Omental fat pad (tissue), 4 donors: ENCODE data around the gene TMEM231. TPM values are rescaled to one million over a fixed set of nuclear protein-coding genes. Genes with fewer than 3 reads are reported as not detected.
A peak's percentile ranks its signal among the peaks of the same experiment; 100 is the strongest.
"Not testable (repeated sequence)": the region's sequence is repeated elsewhere in the genome, so short reads cannot be mapped to it uniquely, and the experiment has no call there.

Source experiments
- ATAC-seq: fragments of 150-250 bp; one replicate; pipeline ENCODE4 v1.9.1; 2016; ENCODE audit warnings: mild to moderate bottlenecking, moderate library complexity; ENCODE audit not compliant: low FRiP score
- DNase-seq: peaks from one replicate; pipeline ENCODE4 v3.0.0-alpha.2; 2019; ENCODE audit warnings: low spot score
- CTCF ChIP-seq, 3 donors: fragments of 450-650 bp; IDR thresholded peaks; one replicate each; pipeline ENCODE4 v1.5.1; 2016 to 2017; ENCODE audit warnings: antibody characterized with exemption in 3 of 3, mild to moderate bottlenecking in 3 of 3, moderate library complexity in 2 of 3
- total RNA-seq, 4 donors: library from RNA; depleted of rRNA; stranded (reverse); fragments of >200 nt; gene quantifications; one replicate each; pipeline ENCODE4 v1.1.0, GENCODE V29; 2016

The TMEM231 gene
- total RNA-seq, 4 donors from 2014 or later = 3.9 to 9.2 (median 7.0) TPM

- ATAC-seq (no peak), DNase-seq (no peak)
- no peak for TF ChIP-seq CTCF (IDR thresholded peaks at IDR 0.05)
These were observed 3.1 kb downstream of the TMEM231 start for GRCh38 chr16:75552951-75553350.

GRCh38 chr16:75550211-75550662, 5.8 kb downstream of the TMEM231 start:
- TF ChIP-seq CTCF (IDR thresholded peaks at IDR 0.05) = no peak
- DNase-seq (no peak), ATAC-seq (peak; percentile 26)

GRCh38 chr16:75548456-75548855, 7.6 kb downstream of the TMEM231 start:
- DNase-seq, ATAC-seq: not testable (repeated sequence)

- ATAC-seq (no peak), DNase-seq (no peak)
- no peak for TF ChIP-seq CTCF (IDR thresholded peaks at IDR 0.05)
These were observed 9.8 kb downstream of the TMEM231 start for GRCh38 chr16:75546293-75546692.

GRCh38 chr16:75545879-75546278, 10.2 kb downstream of the TMEM231 start:
- not testable (repeated sequence) for DNase-seq, ATAC-seq

GRCh38 chr16:75542462-75542861, 13.6 kb downstream of the TMEM231 start:
- ATAC-seq = not testable (repeated sequence)

GRCh38 chr16:75541236-75541635, 14.8 kb downstream of the TMEM231 start:
- no peak for TF ChIP-seq CTCF (IDR thresholded peaks at IDR 0.05)
- no peak for DNase-seq
- ATAC-seq = no peak

More at GRCh38 chr16:75542462-75542861, 13.6 kb downstream of the TMEM231 start:
- DNase-seq = not testable (repeated sequence)

- DNase-seq, ATAC-seq: not testable (repeated sequence)
These were observed 17.0 kb downstream of the TMEM231 start for GRCh38 chr16:75538882-75539565.

- no peak for DNase-seq
- no peak for TF ChIP-seq CTCF (IDR thresholded peaks at IDR 0.05)
- ATAC-seq = no peak
These were observed 18.3 kb downstream of the TMEM231 start for GRCh38 chr16:75537776-75538175.
